ENCODE data around the gene SMC5.
"Not testable (repeated sequence)": the region's sequence is repeated elsewhere in the genome, so short reads cannot be mapped to it uniquely, and the experiment has no call there.

SMC5 gene

DNA sequence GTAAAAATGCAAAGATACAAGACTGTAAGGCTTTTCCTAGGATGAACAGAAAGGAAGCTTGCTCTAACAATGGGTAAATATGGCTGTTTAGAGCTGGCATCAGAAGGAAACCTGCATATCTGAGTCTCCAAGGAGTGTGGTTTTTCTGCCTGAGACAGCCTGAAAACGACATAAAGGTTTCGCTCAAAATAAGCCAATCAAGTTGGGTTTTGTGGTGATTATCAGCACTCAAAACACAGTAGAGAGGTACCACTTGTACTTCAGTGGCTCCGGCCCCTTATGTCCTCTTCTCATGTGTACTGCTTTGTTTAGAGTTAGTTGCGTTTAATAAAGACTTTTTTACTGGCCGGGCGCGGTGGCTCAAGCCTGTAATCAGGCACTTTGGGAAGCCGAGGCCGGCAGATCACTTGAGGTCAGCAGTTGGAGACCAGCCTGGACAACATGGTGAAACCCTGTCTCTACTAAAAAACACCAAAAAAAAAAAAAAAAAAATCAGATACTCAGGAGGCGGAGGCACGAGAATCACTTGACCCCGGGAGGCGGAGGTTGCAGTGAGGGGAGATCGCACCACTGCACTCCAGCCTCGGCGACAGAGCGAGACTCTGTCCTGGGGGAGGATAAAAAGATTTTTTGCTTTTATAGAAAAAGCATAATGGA lies 116.3 kb downstream of the SMC5 start:
- no peak for FAIRE-seq

- no peak for FAIRE-seq
Measured at GRCh38 chr9:70382046-70382708, 123.4 kb downstream of the SMC5 start.

DNA sequence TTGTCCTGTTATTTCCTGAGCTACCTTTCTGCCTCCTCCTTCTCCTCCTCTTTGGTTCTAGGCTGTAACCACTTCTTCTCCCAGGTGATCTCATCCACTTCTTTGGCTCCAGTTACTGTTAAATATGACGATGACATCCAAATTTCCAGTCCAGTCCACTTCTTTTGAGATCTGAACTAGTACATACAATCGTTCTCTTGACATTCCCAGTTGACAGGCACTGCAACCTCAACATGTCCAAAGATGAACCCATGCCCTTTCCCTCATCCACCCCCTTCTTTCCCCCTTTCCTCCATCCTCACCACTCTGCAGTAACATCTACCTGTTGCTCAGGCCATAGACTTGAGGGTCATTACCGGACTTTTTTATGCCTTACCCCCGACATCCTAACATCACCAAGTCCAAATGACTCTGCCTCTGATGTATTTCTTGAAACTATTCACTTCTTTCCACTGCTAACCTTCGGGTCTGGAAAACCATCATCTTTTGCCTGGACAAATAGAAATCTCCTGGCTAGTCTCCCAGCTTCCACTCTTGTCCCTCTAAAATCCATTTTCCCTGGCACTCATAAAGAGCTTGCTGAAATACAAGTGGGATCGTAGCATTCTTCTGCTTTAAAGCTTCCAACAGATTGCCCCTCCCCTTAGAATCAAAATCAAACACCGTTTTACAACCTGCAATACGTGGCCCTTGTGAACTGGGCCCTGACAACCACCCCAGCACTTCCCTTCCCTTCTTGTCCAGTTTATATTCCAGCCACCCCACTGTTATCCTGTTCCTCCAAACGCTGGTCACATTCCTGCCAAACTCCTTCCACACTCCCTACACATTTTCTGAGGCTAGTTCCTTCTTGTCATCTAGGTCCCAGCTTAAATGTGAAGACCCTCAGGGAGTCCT lies 124.2 kb downstream of the SMC5 start:
- FAIRE-seq, result no peak

- no peak for FAIRE-seq
Measured at GRCh38 chr9:70385426-70385825, 126.6 kb downstream of the SMC5 start.

DNA sequence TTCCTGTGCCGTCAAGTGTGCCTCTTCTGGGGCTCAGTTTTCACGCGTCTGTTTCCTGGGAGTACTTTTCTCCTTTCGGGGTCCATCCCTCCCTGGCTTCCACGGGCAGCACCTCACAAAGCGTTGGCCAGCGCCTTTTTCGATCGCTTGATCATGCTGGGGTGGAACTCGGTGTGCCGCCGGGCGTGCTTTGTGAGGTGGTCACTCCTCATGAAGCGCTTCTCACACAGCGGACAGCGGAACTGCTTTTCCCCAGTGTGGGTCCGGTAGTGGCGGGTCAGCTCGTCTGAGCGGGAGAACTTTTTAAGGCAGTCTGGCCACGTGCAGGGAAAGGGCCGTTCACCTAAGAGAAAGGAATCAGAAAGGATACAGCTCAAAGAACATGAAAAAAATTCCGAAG lies 128.9 kb downstream of the SMC5 start:
- FAIRE-seq, result no peak

DNA sequence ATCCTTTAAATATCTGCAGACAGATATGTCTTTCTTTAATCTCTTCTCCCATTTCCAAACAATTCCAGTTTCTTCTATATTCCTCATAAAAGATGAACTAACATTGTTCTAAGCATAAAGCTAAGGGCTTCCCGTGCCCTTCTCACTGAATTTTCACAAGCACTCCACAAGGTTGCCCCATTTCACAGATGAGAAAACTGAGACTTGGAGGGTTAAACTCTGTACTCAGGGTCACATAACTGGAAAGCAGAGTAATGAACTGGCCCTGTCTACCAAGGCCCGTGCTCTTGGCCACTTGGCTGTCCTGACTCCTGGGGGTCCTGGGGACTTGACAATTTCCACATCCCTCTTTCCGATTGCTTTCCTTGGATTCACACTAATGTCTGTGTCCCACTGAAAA lies 130.4 kb downstream of the SMC5 start:
- no peak for FAIRE-seq

DNA sequence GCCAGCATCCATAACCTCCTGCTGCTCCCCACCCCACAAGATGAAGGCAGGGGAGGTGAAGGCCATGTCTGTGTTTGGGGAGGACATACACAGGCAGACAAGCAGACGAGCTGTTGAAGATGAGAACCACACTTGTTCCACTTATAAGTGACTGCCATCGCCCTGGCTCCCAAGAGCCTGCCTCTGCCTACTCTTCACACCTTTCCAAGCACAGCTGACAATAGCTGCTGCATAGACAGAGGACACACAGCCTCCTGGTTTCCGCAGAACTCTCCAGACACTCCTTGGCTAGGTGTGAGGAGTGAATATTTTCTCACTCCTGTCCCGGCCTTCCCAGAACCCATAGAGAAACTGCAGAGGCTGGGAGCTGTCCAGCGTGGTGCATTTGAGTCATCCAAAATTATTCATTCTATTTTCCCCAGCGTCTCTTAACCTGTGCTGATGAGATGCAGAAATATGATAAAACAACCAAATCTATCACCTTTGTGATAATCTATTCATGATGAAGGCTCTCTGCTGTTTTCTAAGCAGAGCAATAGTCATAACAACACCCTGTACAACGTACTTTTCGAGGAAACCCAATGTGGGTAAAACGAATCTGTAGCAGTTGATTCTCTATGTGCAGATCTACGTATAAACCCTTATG lies 131.0 kb downstream of the SMC5 start:
- no peak for FAIRE-seq

DNA sequence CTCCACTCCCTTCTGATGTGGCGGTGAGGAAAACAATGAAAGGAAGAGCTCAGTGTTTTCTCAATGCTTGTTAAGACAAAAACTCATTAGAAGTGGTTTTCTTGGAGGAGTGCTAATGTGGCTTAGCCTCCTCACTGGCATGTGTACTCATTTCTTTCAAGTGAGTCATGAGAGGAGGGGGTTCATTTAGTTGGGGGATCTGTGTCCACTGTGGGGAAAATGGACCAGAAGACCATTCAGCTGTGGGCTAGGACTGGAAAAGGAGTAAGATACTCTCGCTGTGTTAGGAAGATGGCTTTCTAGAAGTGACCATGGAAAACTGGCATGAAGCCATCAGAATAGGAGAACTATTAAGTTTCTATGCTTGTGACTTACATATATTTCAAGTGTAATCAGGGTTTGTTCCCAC lies 132.2 kb downstream of the SMC5 start:
- FAIRE-seq, result no peak

GRCh38 chr9:70392189-70392588 lies 133.4 kb downstream of the SMC5 start:
- no peak for FAIRE-seq

GRCh38 chr9:70392850-70393249 lies 134.1 kb downstream of the SMC5 start:
- FAIRE-seq, result no peak

GRCh38 chr9:70395652-70396051 lies 136.9 kb downstream of the SMC5 start:
- no peak for FAIRE-seq

DNA sequence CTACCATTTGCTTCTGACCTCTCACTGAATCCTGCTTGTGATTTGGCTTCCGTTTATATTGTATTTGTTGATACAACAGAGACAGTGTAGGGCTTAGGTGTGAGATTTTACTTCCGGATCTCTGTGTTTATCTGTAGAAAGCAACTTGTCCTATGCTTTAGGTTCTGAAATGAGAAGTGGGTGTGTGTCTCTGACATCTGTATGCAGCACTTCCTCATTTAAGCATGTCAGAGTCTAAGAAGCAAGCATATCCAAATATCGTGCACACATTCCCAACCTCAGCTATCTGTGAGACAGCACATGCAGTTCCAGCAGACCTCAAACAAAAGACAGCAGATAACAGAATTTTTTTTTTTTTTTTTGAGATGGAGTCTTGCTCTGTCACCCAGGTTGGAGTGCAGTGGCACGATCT lies 139.4 kb downstream of the SMC5 start:
- FAIRE-seq, result peak; percentile 24

GRCh38 chr9:70399141-70399540 lies 140.4 kb downstream of the SMC5 start:
- no peak for FAIRE-seq

GRCh38 chr9:70400107-70400892 lies 141.5 kb downstream of the SMC5 start:
- no peak for FAIRE-seq

- FAIRE-seq, result not testable (repeated sequence)
Measured at GRCh38 chr9:70401241-70401640, 142.5 kb downstream of the SMC5 start.

- FAIRE-seq, result no peak
Measured at GRCh38 chr9:70402213-70402612, 143.4 kb downstream of the SMC5 start.

- FAIRE-seq, result no peak
Measured at GRCh38 chr9:70403166-70403565, 144.4 kb downstream of the SMC5 start.

GRCh38 chr9:70403618-70404025 lies 144.8 kb downstream of the SMC5 start:
- no peak for FAIRE-seq

- no peak for FAIRE-seq
Measured at GRCh38 chr9:70404261-70404660, 145.5 kb downstream of the SMC5 start.
